SK-N-SH (cell line): Measurements from ENCODE around the gene ZNF304. TPM values are rescaled to one million over a fixed set of nuclear protein-coding genes. Genes with fewer than 3 reads are reported as not detected.
A peak's percentile ranks its signal among the peaks of the same experiment; 100 is the strongest.

Source experiments
- CTCF ChIA-PET: fragments of 300-600, 350-600 bp; formaldehyde crosslinking; extraction: SDS; loops from one replicate; lab custom pipeline; 2021; lab: Yijun Ruan, JAX
- POLR2A ChIA-PET: fragments of 350-600 bp; sonication (Branson Sonifier 250); formaldehyde crosslinking; extraction: SDS; loops from one replicate; lab custom pipeline; 2020; ENCODE audit warnings: antibody characterized with exemption, inconsistent platforms; lab: Yijun Ruan, JAX
- DNase-seq: peaks from one replicate; pipeline ENCODE4 v3.0.0; 2012
- H2AFZ ChIP-seq: fragments of 200-600 bp; sonication (generic); 2 replicates; pipeline ENCODE4 v1.8.1; 2016; ENCODE audit warnings: antibody characterized with exemption, mild to moderate bottlenecking, low read depth
- H3F3A ChIP-seq: fragments of 200-600 bp; sonication (generic); replicated peaks from 2 replicates; pipeline ENCODE3; 2016; ENCODE audit warnings: antibody characterized with exemption, mild to moderate bottlenecking; ENCODE audit not compliant: insufficient read depth
- H3K27ac ChIP-seq, 2 experiments: fragments of 200-500 bp in 1 of 2; fragments of 200-600 bp in 1 of 2; sonication (Bioruptor generic) in 1 of 2; sonication (generic), shearing (Covaris generic) in 1 of 2; 2 replicates each; pipeline versions ENCODE4 v1.5.1 to v1.6.1; 2014 to 2016; ENCODE audit warnings: low read depth in 2 of 2, inconsistent platforms in 1 of 2, low read length in 1 of 2, mild to moderate bottlenecking in 1 of 2, mixed read lengths in 1 of 2
- H3K27me3 ChIP-seq: fragments of 200-600 bp; sonication (generic), shearing (Covaris generic); 2 replicates; pipeline ENCODE4 v1.6.1; 2016; ENCODE audit warnings: mixed run types; ENCODE audit not compliant: insufficient read depth
- H3K36me3 ChIP-seq, 2 experiments: fragments of 200-500 bp in 1 of 2; fragments of 200-600 bp in 1 of 2; sonication (Bioruptor generic) in 1 of 2; sonication (generic) in 1 of 2; replicated peaks in 1 of 2; 2 replicates each; pipeline versions ENCODE3 to v1.5.1; 2014 to 2016; ENCODE audit warnings: low read length in 1 of 2, mild to moderate bottlenecking in 1 of 2; ENCODE audit not compliant: insufficient read depth in 2 of 2, control insufficient read depth in 1 of 2
- H3K4me1 ChIP-seq, 2 experiments: fragments of 200-500 bp in 1 of 2; fragments of 200-600 bp in 1 of 2; sonication (Bioruptor generic) in 1 of 2; sonication (generic), shearing (Covaris generic) in 1 of 2; 2 replicates each; pipeline versions ENCODE4 v1.5.1 to v1.6.1; 2014 to 2016; ENCODE audit warnings: low read depth in 1 of 2, low read length in 1 of 2, mixed run types in 1 of 2; ENCODE audit not compliant: insufficient read depth in 2 of 2, control insufficient read depth in 1 of 2
- H3K4me2 ChIP-seq: fragments of 200-600 bp; sonication (generic), shearing (Covaris generic); 2 replicates; pipeline ENCODE4 v1.6.1; 2017; ENCODE audit warnings: mixed run types
- H3K4me3 ChIP-seq, 2 experiments: fragments of 200-500 bp in 1 of 2; fragments of 200-600 bp in 1 of 2; sonication (Bioruptor generic) in 1 of 2; sonication (generic), shearing (Covaris generic) in 1 of 2; 2 replicates each; pipeline versions ENCODE4 v1.5.1 to v1.8.1; 2014 to 2016; ENCODE audit warnings: low read depth in 2 of 2, inconsistent platforms in 1 of 2, low read length in 1 of 2, mild to moderate bottlenecking in 1 of 2, mixed read lengths in 1 of 2, moderate library complexity in 1 of 2
- H3K79me2 ChIP-seq: fragments of 200-600 bp; sonication (generic); 2 replicates; pipeline ENCODE4 v1.8.1; 2017; ENCODE audit warnings: mild to moderate bottlenecking; ENCODE audit not compliant: insufficient read depth
- H3K9ac ChIP-seq: fragments of 200-600 bp; sonication (generic); 2 replicates; pipeline ENCODE4 v1.6.1; 2017; ENCODE audit warnings: mixed run types
- H3K9me2 ChIP-seq: fragments of 200-600 bp; sonication (generic); 2 replicates; pipeline ENCODE4 v1.6.1; 2017; ENCODE audit warnings: mixed run types
- H3K9me3 ChIP-seq: fragments of 200-600 bp; sonication (generic); 2 replicates; pipeline ENCODE4 v1.6.1; 2017; ENCODE audit warnings: mixed run types, mild to moderate bottlenecking, moderate library complexity
- H4K20me1 ChIP-seq: fragments of 200-600 bp; sonication (generic); 2 replicates; pipeline ENCODE4 v1.6.1; 2017; ENCODE audit warnings: mild to moderate bottlenecking, mixed run types; ENCODE audit not compliant: insufficient read depth
- CHD2 ChIP-seq: fragments of 150-350 bp; IDR thresholded peaks from 2 replicates; pipeline ENCODE4 v1.6.1; 2018; ENCODE audit warnings: low read length; ENCODE audit not compliant: partially characterized antibody
- CTCF ChIP-seq: fragments of 200-600 bp; sonication (generic); IDR thresholded peaks from 2 replicates; pipeline ENCODE4 v1.6.1; 2017; ENCODE audit warnings: antibody characterized with exemption, mild to moderate bottlenecking, moderate library complexity
- ELF1 ChIP-seq: IDR thresholded peaks from 2 replicates; pipeline ENCODE4 v1.4.0; 2012
- EP300 ChIP-seq, 2 experiments: IDR thresholded peaks; 2 replicates each; pipeline versions ENCODE4 v1.4.0 to v1.6.1; 2012; ENCODE audit warnings: borderline replicate concordance in 1 of 2, low read depth in 1 of 2, low read length in 1 of 2
- EZH2phosphoT487 ChIP-seq: fragments of 200-600 bp; sonication (generic); IDR thresholded peaks from 2 replicates; pipeline ENCODE4 v1.6.1; 2017; ENCODE audit warnings: low read depth, mixed run types, mild to moderate bottlenecking, antibody characterized with exemption, moderate library complexity, borderline replicate concordance
- FOXJ3 ChIP-seq: sonication (generic); formaldehyde crosslinking; IDR thresholded peaks from 2 replicates; pipeline ENCODE4 v1.5.1; 2020; ENCODE audit warnings: mild to moderate bottlenecking, missing genetic modification reagents
- IRF3 ChIP-seq: fragments of 150-350 bp; IDR thresholded peaks from 2 replicates; pipeline ENCODE4 v1.6.1; 2016; ENCODE audit warnings: mild to moderate bottlenecking, low read depth, low read length
- JUND ChIP-seq: IDR thresholded peaks from 2 replicates; pipeline ENCODE4 v1.4.0; 2012
- MXI1 ChIP-seq: IDR thresholded peaks from 2 replicates; pipeline ENCODE4 v1.6.1; 2012; ENCODE audit warnings: mild to moderate bottlenecking, low read depth, low read length, improper control_type of control experiment
- RAD21 ChIP-seq: IDR thresholded peaks from 2 replicates; pipeline ENCODE4 v1.6.1; 2012; ENCODE audit warnings: mild to moderate bottlenecking, low read length
- RFX5 ChIP-seq: IDR thresholded peaks from 2 replicates; pipeline ENCODE4 v1.6.1; 2012; ENCODE audit warnings: mild to moderate bottlenecking, improper control_type of control experiment, low read length
- RXRA ChIP-seq: IDR thresholded peaks from 2 replicates; pipeline ENCODE4 v1.4.0; 2012; ENCODE audit warnings: low read depth, mild to moderate bottlenecking, borderline replicate concordance
- SIN3A ChIP-seq: IDR thresholded peaks from 2 replicates; pipeline ENCODE4 v1.6.1; 2012; ENCODE audit warnings: low read depth, mild to moderate bottlenecking, low read length, moderate library complexity, borderline replicate concordance
- SMC3 ChIP-seq: IDR thresholded peaks from 2 replicates; pipeline ENCODE4 v1.6.1; 2012; ENCODE audit warnings: low read depth, low read length, improper control_type of control experiment
- TAF1 ChIP-seq: IDR thresholded peaks from 2 replicates; pipeline ENCODE4 v1.6.1; 2012; ENCODE audit warnings: low read depth, mild to moderate bottlenecking, low read length, moderate library complexity, borderline replicate concordance
- TCF12 ChIP-seq: IDR thresholded peaks from 2 replicates; pipeline ENCODE4 v1.4.0; 2012
- TEAD4 ChIP-seq: IDR thresholded peaks from 2 replicates; pipeline ENCODE4 v1.4.0; 2012; ENCODE audit warnings: mild to moderate bottlenecking, borderline replicate concordance; ENCODE audit not compliant: insufficient read depth
- USF2 ChIP-seq: fragments of 150-350 bp; IDR thresholded peaks from 2 replicates; pipeline ENCODE4 v1.6.1; 2017; ENCODE audit warnings: antibody characterized with exemption, low read length, low read depth, borderline replicate concordance
- YY1 ChIP-seq: IDR thresholded peaks from 2 replicates; pipeline ENCODE4 v1.4.0; 2012; ENCODE audit warnings: low read depth, mild to moderate bottlenecking
- WGBS: methylation state at CpG from one replicate; pipeline ENCODE4 v1.1.6; 2017; ENCODE audit warnings: low lambda C conversion rate; 5-methylcytosine and 5-hydroxymethylcytosine counted together
- polyA plus RNA-seq, 3 experiments: library from polyadenylated mRNA; depleted of rRNA; stranded (reverse); fragments of >200 nt; gene quantifications; 2 replicates each; pipeline ENCODE4 v1.2.3, GENCODE V29; 2012
- TF ChIP-seq, protein P1 (sequence below): IDR thresholded peaks from 2 replicates; pipeline ENCODE4 v1.4.0; 2012; ENCODE audit warnings: low read depth

The ZNF304 gene
- polyA plus RNA-seq, 1 of the 3 experiments (the other 2 are of a cell fraction) = 2.5 TPM

- ChIA-PET POLR2A (interaction anchor here (1.4 kb wide), 1 partner anchor 72 kb away, joined by 3 read pairs; the partner anchor contains the start of gene ZNF749), CTCF (interaction anchor here (1.1 to 1.3 kb wide), 2 partner anchors 264 to 1152 kb away, joined by 3 read pairs; no protein-coding TSS in a partner anchor)
- Histone ChIP-seq H3K4me1 (peaks cover 0 to 6% of the 10 kb centered on the region in 2 experiments; a peak in 2 of 4 replicates), H3K4me2 (peak overlapping the region; percentile 84), H3K27me3 (no peaks in the 10 kb centered on the region), H3K9me3 (no peaks in the 10 kb centered on the region), H3K9ac (peak overlapping the region; percentile 51), H3K79me2 (peaks cover 34% of the 10 kb centered on the region), H3K36me3 (peaks cover 22 to 25% of the 10 kb centered on the region in 2 experiments), H3F3A (peaks cover 11% of the 10 kb centered on the region), H3K9me2 (no peaks in the 10 kb centered on the region), H3K4me3 (peak overlapping the region; percentile 60 to 63; a peak in 2 of 4 replicates), H4K20me1 (no peaks in the 10 kb centered on the region), H3K27ac (peak overlapping the region; percentile 63 to 90; a peak in 3 of 4 replicates), H2AFZ (peak overlapping the region; percentile 95)
- DNase-seq = no peak
- 66% methylated on average over 2 of the region's 2 CpGs for WGBS
- TF ChIP-seq RAD21 (no peak), MXI1 (no peak), EP300 (IDR thresholded peaks at IDR 0.05; ENCODE audit: borderline replicate concordance in 1 of 2, low read depth in 1 of 2, low read length in 1 of 2) (no peak), EZH2phosphoT487 (no peak), ELF1 (no peak), TAF1 (no peak), TCF12 (no peak), JUND (no peak), USF2 (no peak), CTCF (no peak), TEAD4 (no peak), CHD2 (no peak), FOXJ3 (CRISPR knock-in tag) (no peak), SMC3 (no peak), RFX5 (no peak), YY1 (no peak), IRF3 (no peak), SIN3A (no peak), RXRA (no peak)
- TF ChIP-seq, protein P1, sequence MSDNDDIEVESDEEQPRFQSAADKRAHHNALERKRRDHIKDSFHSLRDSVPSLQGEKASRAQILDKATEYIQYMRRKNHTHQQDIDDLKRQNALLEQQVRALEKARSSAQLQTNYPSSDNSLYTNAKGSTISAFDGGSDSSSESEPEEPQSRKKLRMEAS = no peak
Measured at GRCh38 chr19:57362419-57362818, 11.3 kb downstream of the ZNF304 start.
